ES-I3 (cell line): Measurements from ENCODE around the gene GAL3ST2.
"Not testable (repeated sequence)": the region's sequence is repeated elsewhere in the genome, so short reads cannot be mapped to it uniquely, and the experiment has no call there.

ENCODE experiments used
- H3K36me3 ChIP-seq: 2 replicates; pipeline ENCODE4 v1.6.1; 2013; ENCODE audit warnings: mild to moderate bottlenecking, low read length, control low read depth, moderate library complexity; ENCODE audit not compliant: insufficient read depth
- H3K4me1 ChIP-seq: 2 replicates; pipeline ENCODE4 v1.6.1; 2013; ENCODE audit warnings: mild to moderate bottlenecking, control low read depth, low read length; ENCODE audit not compliant: insufficient read depth
- H3K9ac ChIP-seq: 2 replicates; pipeline ENCODE4 v1.6.1; 2013; ENCODE audit warnings: low read depth, mild to moderate bottlenecking, low read length, moderate library complexity
- H3K9me3 ChIP-seq: 2 replicates; pipeline ENCODE4 v1.6.1; 2013; ENCODE audit warnings: mild to moderate bottlenecking, low read length, moderate library complexity; ENCODE audit not compliant: control insufficient read depth, insufficient read depth

Gene GAL3ST2

GRCh38 chr2:241818229-241818942, 41.8 kb downstream of the GAL3ST2 start:
- H3K4me1 ChIP-seq, result peaks cover 4% of the 10 kb centered on the region; the same call in 1 of the 2 replicates
- no peak overlapping the region for H3K9ac ChIP-seq
- no peaks in the 10 kb centered on the region for H3K36me3 ChIP-seq
- no peaks in the 10 kb centered on the region for H3K9me3 ChIP-seq

- H3K4me1 ChIP-seq, result peaks cover 4% of the 10 kb centered on the region; the same call in 1 of the 2 replicates
- H3K9me3 ChIP-seq, result no peaks in the 10 kb centered on the region
- H3K9ac ChIP-seq, result no peak overlapping the region
- H3K36me3 ChIP-seq, result no peaks in the 10 kb centered on the region
These were observed 42.3 kb downstream of the GAL3ST2 start for GRCh38 chr2:241818943-241819270.

GRCh38 chr2:241819947-241820624, 43.5 kb downstream of the GAL3ST2 start:
- not testable (repeated sequence) for H3K36me3 ChIP-seq, H3K9me3 ChIP-seq, H3K9ac ChIP-seq, H3K4me1 ChIP-seq

- H3K36me3 ChIP-seq, result no peaks in the 10 kb centered on the region
- H3K9me3 ChIP-seq, result no peaks in the 10 kb centered on the region
- peaks cover 4% of the 10 kb centered on the region; the same call in 1 of the 2 replicates for H3K4me1 ChIP-seq
- H3K9ac ChIP-seq, result no peak overlapping the region
These were observed 44.2 kb downstream of the GAL3ST2 start for GRCh38 chr2:241820625-241821384.

- Histone ChIP-seq H3K9ac (no peak overlapping the region), H3K4me1 (peaks cover 4% of the 10 kb centered on the region; the same call in 1 of the 2 replicates), H3K36me3 (no peaks in the 10 kb centered on the region), H3K9me3 (no peaks in the 10 kb centered on the region)
These were observed 45.0 kb downstream of the GAL3ST2 start for GRCh38 chr2:241821460-241822263.

- Histone ChIP-seq H3K9me3 (0 out of 2 replicates have a peak, but pooled peaks cover 4% of the 10 kb centered on the region), H3K36me3 (no peaks in the 10 kb centered on the region), H3K4me1 (peaks cover 4% of the 10 kb centered on the region; the same call in 1 of the 2 replicates), H3K9ac (no peak overlapping the region)
These were observed 45.6 kb downstream of the GAL3ST2 start for GRCh38 chr2:241822264-241822623.

GRCh38 chr2:241823531-241824437, 47.2 kb downstream of the GAL3ST2 start:
- not testable (repeated sequence) for H3K9ac ChIP-seq, H3K9me3 ChIP-seq, H3K4me1 ChIP-seq, H3K36me3 ChIP-seq

GRCh38 chr2:241827394-241827793, 50.8 kb downstream of the GAL3ST2 start:
- Histone ChIP-seq H3K4me1 (no peaks in the 10 kb centered on the region), H3K36me3 (no peaks in the 10 kb centered on the region), H3K9me3 (0 out of 2 replicates have a peak, but pooled peaks cover 4% of the 10 kb centered on the region), H3K9ac (no peak overlapping the region)

GRCh38 chr2:241833101-241833663, 56.6 kb downstream of the GAL3ST2 start:
- Histone ChIP-seq H3K36me3 (no peaks in the 10 kb centered on the region), H3K9me3 (0 out of 2 replicates have a peak, but pooled peaks cover 2% of the 10 kb centered on the region), H3K4me1 (peaks cover 5% of the 10 kb centered on the region; the same call in 1 of the 2 replicates), H3K9ac (no peak overlapping the region)

GRCh38 chr2:241833756-241834526, 57.3 kb downstream of the GAL3ST2 start:
- not testable (repeated sequence) for H3K4me1 ChIP-seq, H3K9ac ChIP-seq, H3K9me3 ChIP-seq, H3K36me3 ChIP-seq

- 0 out of 2 replicates have a peak, but pooled peaks cover 2% of the 10 kb centered on the region for H3K9me3 ChIP-seq
- no peak overlapping the region for H3K9ac ChIP-seq
- H3K4me1 ChIP-seq, result peaks cover 5% of the 10 kb centered on the region; the same call in 1 of the 2 replicates
- H3K36me3 ChIP-seq, result no peaks in the 10 kb centered on the region
These were observed 58.0 kb downstream of the GAL3ST2 start for GRCh38 chr2:241834527-241835210.

GRCh38 chr2:241835611-241836010, 59.0 kb downstream of the GAL3ST2 start:
- H3K4me1 ChIP-seq, result peaks cover 5% of the 10 kb centered on the region; the same call in 1 of the 2 replicates
- H3K9ac ChIP-seq, result no peak overlapping the region
- H3K9me3 ChIP-seq, result 0 out of 2 replicates have a peak, but pooled peaks cover 2% of the 10 kb centered on the region
- no peaks in the 10 kb centered on the region for H3K36me3 ChIP-seq
